NCI-H82 treated with DMSO at 0.1 percent for 48 hours (cell line): ENCODE results near the gene ZDHHC24.
"Not testable (repeated sequence)": the region's sequence is repeated elsewhere in the genome, so short reads cannot be mapped to it uniquely, and the experiment has no call there.

Experiments used
- DNase-seq: peaks from one replicate; lab custom pipeline; 2025; ENCODE audit not compliant: unreplicated experiment; lab: John Stamatoyannopoulos, UW

ZDHHC24 gene, protein sequence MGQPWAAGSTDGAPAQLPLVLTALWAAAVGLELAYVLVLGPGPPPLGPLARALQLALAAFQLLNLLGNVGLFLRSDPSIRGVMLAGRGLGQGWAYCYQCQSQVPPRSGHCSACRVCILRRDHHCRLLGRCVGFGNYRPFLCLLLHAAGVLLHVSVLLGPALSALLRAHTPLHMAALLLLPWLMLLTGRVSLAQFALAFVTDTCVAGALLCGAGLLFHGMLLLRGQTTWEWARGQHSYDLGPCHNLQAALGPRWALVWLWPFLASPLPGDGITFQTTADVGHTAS

DNA sequence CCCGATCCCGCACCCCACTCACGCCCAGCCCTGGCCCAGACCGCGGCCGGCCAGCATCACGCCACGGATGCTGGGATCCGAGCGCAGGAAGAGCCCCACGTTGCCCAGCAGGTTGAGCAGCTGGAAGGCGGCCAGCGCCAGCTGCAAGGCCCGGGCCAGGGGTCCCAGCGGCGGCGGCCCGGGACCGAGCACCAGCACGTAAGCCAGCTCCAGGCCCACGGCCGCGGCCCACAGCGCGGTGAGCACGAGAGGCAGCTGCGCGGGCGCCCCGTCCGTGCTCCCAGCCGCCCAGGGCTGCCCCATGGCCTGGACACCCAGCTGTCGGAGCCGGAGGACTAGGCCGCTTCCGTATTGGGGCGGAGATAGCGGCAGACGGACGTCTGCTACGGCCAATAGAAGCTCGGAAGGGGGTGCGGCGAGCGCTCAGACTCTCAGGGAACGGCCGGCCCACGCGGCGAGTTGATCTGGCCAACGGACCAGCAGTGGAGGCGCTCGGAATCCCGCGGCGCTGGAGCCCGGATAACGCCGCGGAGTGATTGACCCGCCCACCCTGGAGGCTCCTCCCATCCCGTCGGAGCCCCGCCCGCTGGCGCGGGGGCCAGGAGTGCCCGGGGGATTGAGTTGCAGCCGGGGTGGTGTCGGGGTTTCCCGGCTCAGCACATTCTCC is at the start of gene ZDHHC24:
TSS of gene ZDHHC24 (minus strand) at position 348 of the 667 bp plus-strand sequence. CDS start at position 303, 45 bp downstream.
- DNase-seq: peak; percentile 84

DNA sequence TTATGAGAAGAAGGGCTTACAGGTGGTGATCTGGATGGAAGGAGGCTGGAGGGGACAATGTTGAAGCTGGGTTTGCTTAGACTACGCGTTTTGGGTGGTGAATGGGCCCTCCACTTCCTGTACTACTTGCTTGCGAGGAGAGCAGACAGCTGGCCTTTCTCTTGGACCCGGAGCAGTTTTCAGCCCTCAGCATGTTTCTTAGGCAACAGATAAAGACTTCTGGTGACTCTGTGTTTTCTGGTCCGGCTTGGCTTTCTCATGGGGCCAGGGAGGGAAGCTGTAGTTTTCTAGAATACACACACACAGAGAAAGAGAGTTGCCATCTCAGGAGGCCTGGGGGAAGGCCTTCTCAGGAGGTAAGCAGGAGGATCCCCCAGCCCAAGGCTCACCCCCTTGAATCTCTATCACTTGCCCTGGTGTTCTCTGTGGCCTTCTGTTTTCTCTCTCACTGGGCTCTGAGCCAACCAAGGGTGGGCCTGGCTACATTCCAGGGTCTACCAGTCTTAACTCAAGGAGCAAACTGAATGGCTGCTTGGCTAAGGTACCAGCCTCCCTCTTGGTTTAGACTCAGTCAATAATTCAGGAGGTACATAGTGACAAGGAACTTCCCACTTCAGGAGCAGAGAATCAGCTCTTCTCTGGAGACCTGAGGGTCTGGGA is 49.5 kb upstream of the ZDHHC24 start:
- peak; percentile 43 for DNase-seq

DNA sequence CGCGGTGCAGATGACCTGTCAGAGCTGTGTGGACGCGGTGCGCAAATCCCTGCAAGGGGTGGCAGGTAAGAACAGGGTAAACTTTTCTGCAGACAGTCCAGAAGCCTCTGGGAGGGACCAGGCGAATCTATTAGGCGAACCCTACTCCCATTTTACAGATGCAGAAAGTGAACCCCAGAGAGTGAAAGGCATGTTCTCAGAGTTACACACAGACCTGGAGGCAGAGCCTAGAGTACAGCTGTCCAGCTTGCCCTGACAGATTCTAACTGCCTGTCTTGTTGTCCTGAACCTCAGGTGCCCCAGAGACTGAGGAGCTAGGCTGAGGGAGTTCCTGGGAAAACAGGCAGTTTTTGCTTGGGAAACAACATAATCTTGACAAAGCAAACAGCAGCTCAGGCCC is 47.8 kb upstream of the ZDHHC24 start:
- no peak for DNase-seq

DNA sequence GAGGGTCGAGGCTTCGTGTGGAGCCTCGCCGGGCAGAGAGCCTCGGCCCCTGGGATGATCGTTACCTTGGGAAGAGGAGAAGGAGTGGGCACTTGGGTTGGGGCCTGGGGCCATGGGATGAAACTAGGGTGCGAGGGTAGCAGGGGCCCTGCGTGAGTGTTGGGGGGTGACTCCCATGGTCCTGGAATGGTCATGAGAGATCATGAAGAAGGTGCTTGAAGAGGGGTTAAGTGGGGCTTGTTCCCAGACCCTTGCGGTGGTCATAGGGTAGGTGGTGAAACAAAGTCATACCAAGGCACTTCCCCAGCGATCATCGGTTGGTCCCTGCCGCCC is 47.4 kb upstream of the ZDHHC24 start:
- DNase-seq: no peak

DNA sequence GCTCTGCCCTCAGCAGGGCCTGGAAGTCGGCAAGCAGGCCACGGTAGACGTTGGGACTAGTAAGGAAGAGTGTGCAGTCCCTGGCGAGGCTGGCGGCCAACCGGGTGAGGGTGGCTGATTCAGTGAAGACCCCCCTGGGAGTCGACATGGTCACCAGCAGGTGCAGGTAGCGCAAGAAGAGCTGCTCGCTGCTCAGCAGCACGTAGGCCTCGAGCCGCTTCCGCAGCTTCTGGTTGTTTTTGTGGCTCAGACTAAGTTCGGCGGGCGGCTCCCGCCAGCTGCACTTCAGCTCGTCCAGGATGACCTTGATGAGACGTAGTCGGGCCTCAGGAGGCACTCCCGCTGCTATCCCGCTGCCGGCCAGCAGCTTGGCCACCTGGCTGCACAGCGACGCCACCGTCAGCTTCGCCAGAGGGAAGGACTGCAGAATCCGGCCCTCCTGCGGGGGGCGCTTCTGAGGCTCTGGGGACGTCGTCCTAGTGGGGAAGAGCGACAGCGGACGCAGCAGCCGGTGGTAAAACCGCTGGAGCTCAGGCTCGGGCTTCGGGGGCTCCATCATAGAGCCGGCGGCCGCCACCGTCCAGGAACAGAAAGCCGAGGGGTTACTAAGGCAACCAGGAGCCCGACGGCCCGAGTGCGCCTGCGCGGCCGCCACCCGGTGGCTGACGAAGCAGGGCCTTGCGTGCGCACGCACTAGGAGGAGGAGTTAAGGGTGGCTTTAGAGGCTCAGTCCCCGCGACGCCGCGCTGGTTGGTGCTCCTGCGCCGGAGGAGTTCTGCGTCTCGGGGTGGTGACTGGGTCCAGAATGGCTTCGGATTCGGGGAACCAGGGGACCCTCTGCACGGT is 46.8 kb upstream of the ZDHHC24 start, which contains the start of the genes CCDC87 and CCS:
TSS of gene CCDC87 (minus strand) at position 607 of the 846 bp plus-strand sequence. CDS start at position 559, 48 bp downstream.
TSS of gene CCS (plus strand) at position 729 of the 846 bp plus-strand sequence. CDS start at position 806, 77 bp downstream.
- DNase-seq: peak; percentile 78

DNA sequence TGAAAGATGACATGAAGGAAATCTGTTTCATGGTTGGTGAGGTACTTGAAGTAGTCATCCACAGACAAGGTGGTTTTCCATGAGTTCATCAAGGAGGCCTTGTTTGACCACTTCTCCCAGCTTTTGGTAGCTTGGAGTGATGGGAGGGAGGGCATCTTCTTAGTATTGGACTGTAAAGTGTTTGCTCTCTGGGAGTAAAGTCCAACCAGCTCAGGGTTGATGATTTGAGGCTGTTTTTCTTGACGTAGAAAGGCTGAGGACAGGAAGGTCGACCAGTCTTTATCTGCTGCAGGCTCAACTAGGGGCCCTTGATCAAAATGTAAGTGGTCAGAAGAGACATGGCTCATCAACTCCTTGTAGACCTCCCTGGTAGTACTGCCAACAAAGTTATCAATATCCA is 45.3 kb upstream of the ZDHHC24 start:
- no peak for DNase-seq

DNA sequence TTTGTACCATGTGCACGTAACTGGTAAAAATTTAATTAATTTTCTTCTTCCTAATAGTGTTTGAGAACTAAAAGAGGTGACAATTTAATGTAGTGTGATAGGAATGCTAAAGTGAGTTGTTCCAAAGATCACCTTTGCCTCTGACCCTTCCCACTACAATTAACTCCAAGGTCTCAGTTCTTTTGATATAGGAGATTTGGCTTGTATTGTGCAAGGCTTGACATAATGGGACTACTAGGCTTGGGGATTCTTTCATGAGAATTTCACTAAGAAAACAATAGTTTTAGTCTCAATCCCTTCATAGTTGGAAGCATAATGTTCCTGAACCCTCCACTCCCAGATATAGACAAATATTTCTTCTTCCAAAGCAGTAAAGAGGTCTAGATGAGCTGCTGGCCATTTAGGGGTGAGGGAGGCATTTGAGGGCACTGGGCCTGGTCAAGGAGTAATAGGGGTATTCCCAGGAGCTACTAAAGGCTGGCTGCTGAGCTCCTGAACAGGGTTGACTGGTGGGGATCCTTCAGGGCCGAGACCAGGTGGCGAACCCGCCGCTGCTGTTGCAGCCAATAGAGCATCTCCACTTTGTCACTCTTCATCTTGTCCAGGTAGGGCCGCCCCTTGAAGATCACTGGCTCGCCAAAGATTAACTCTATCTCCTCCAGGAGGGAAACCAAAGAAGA is 44.3 kb upstream of the ZDHHC24 start:
- no peak for DNase-seq

DNA sequence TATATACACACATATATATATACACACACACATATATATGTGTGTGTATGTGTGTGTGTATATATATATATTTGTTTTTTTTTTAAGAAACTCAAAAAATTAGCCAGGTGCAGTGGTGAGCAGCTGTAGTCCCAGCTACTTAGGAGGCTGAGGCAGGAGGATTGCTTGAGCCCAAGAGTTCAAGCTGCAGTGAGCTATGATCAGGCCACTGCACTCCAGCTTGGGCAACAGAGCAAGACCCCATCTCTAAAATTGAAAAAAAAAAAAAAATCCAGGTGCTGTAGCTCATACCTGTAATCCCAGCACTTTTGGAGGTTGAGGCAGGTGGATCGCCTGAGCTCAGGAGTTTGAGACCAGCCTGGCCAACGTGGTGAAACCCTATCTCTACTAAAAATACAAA is 43.5 kb upstream of the ZDHHC24 start:
- DNase-seq: not testable (repeated sequence)

DNA sequence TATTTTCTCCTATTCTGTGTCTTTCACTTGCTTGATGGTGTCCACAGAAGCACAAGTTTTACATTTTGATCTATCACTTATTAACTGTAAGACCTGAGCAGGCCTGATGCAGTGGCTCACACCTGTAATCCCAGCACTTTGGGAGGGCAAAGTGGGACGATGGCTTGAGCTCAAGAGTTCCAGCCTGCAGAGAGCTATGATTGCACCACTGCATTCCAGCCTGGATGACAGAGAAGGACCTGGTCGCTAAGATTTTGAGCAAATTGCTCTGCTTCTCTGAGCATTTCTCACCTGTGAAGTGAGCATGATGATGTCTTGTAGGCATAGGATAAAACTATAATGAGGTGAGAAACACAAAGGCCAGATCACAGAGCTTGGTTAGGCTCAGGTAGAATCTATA is 40.3 kb upstream of the ZDHHC24 start:
- no peak for DNase-seq

DNA sequence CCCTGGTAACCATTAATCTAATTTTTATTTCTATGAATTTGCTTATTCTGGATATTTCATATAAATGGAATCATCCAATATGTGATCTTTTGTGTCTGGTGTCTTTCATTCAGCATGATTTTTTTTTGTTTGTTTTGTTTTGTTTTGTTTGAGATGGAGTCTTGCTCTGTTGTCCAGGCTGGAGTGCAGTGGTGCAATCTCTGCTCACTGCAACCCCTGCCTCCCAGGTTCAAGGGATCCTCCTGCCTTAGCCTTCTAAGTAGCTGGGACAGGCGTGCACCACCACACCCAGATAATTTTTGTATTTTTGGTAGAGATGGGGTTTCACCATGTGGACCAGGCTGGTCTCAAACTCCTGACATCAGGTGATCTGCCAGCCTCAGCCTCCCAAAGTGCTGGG is 39.6 kb upstream of the ZDHHC24 start:
- DNase-seq: not testable (repeated sequence)

DNA sequence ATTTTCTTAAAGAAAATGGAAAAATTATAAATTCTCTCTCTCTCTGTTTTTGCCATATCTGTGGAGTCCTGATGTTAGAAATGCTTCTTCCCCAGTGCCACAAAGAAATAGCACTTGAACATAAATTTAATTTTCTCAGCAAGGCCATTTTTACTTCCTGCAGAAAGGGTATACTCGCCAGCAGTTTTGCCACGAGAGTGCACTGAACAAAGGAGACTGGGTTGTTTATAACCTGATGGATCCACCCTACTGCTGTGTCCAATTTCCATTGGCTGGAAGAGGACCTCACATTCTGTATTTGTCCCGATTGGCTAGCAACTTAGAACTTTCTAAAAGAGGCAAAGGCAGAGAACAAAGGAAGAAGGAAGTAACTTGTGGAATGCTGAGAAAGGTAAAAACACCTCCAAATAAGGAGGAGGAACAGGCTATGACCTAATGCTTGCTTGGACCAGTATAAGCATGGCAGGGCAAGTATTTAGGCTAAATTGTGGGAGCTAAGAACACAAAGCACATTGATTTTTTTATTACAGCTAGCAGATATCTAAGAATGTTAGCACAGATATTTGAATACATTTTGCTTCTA is 36.8 kb upstream of the ZDHHC24 start:
- not testable (repeated sequence) for DNase-seq

DNA sequence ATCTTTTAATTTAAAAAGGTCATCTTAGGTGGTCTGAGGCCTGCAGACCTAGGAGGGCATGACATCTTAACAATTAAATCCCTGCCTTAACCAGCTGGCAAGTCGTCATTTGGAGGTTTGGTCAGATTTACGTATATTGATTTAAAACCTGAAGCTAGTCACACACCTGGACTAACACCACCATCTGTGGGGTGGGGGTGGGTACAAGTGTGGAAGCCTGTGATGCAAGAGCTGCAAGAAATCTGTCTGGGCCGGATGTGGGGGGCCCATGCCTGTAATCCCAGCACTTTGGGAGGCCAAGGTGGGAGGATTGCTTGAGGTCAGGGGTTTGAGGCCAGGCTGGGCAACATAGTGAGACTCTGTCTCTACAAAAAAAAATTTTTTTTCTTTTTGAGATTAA is 35.4 kb upstream of the ZDHHC24 start:
- peak; percentile 55 for DNase-seq

DNA sequence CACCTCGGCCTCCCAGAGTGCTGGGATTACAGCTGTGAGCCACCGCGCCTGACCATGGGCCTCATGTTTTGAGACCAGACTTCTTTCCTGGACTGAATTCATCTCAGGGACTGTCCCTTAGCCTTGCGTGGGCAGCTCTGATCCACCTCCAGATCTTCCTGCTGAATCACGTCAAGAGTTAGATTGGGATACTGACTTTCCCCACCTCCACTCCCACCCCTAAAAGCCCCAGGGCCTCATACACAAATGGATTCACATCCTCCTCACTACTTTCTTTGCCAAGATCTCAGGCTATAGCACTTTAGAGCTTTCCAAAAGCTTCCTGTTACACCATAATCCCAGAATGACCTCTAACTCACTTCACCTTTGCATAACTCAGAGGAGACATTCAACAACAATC is 35.0 kb upstream of the ZDHHC24 start:
- DNase-seq: no peak

DNA sequence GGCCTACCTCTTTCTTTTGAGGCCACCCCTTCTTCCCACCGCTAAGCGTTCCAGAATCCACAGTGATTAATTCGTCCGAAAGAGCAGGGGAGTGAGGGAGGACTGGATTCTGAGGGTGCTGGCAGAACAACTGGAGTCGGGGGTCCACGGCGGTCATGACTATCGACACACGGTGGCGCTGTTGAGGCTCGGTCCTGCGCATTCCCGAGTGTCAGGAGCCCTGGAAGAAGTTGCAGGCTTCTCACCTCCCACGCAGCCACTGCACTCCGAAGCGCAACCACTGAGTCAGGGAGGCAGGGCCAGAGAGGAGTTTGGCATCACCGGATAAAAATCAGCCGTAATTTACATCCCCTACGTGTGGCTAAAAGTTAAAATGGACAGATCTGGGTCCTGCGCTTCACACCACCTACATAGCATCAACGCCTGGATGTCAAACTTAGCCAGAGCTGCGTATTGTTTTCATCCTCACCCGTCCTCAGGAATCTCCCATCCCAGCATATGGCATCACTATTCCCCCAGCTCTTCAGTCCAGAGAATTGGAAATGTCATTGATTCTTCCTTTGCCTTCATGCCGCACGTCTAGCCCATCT is 33.3 kb upstream of the ZDHHC24 start:
- DNase-seq: peak; percentile 12

DNA sequence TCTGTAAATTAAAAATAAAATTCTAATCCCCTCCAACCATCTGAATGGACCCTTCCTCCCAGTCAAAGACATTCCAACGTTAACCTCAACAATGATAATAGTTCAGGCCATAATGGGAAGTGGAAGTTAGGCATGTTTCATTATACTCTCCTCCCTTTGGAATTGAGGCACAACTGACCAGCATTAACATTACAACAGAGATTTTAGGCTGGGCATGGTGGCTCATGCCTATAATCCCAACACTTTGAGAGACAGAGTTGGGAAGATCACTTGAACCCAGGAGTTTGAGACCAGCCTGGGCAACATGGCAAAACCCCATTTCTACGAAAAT is 25.0 kb upstream of the ZDHHC24 start:
- no peak for DNase-seq

DNA sequence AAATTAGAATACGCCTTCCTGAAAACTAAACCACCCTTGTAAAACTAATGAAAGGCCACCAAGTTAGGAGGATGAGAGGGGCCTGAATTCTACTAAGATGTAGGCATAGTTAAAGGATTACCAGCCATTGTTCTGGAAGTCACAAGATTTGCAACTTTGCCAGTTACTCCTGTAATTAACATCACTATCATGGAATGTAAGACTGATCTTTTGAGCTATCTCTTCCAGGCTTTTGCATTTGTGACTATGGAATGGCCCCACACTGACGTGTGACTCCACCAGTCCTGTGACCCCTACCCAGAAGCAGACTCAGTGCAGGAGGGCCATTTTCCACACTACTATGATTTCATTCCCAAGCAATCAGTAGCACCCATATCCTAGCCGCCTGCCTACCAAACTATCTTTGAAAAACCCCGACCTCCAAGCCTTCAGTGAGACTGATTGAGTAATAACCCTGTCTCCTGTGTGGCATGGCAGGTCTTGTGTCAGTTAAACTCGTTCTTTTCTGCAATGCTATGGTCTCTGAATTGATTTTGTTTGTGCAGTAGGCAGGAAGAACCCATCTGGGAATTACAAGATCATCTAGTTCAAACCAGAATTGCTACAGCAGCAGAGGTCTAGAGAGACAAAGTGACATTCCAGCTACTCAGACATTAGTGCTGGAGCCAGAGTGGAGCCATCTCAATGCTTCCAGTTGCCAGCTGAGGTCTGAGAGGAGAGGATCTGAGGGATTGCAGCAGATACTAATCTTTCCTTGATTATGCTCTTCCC is 24.4 kb upstream of the ZDHHC24 start:
- DNase-seq: no peak

DNA sequence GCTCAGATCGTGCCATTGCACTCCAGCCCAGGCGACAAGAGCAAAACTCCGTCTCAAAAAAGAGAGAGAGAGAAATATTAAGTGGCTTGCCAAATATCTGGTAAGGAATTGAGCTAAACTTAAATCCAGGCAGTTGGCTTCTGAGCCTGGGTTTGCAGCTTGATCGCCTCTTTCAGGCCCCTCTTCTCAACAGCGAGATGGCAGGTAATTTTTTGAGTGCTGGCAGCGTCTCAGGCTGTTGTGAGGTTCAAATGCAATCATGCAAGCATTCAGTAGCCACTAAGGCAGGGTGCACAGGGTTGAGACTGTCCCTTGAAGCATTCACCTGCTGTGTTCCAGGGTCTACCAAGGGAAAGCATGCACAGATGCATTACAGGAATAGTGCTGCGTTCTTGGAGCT is 23.2 kb upstream of the ZDHHC24 start:
- DNase-seq: no peak

DNA sequence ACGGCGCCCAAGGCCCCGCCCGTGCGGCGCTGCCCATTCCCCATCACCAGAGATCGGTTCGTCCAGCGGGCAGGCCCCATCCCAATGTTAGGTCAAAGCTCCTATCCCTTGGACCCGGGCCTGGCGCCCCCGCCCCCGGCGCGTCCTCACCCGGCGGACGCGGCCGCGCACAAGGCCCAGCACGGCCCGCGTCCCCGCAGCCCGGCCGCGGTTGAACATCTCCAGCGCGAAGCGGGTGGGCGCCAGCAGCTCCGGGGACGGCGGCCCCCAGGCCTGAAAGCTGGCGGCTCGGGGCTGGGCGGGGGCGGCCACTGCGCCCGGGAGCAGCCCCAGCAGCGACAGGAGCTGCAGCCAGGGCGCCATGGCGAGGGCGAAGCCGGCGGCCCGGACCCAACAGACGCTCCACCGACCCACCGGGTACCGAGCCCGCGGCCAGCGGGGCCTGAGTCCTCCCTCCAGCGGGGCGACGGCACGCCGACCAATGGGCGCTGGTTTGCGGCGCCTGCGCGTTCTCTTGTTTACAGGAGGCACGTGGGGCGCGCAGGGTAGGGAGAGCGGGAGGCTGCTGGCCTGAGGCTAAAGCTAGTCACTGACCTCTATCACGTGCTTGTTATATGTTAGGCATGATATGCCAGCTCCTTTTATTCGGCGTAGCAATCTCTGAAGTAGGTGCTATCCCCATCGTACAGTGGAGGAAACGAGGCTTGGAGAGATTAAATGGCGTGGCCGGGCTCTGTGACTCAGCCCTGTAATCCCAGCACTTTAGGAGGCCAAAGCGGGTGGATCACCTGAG is 22.5 kb upstream of the ZDHHC24 start, which contains the start of gene CTSF:
TSS of gene CTSF (minus strand) at position 483 of the 793 bp plus-strand sequence. CDS start at position 363, 120 bp downstream.
- DNase-seq: no peak
